HG02623 (cell line): ENCODE data around the gene BMP2K.
"Not testable (repeated sequence)": the region's sequence is repeated elsewhere in the genome, so short reads cannot be mapped to it uniquely, and the experiment has no call there.

Experiments
- ATAC-seq: cut with Tn5 transposase; IDR thresholded peaks from one replicate; pipeline ENCODE4 v1.9.1; 2021; ENCODE audit warnings: moderate library complexity; ENCODE audit not compliant: unreplicated experiment

Gene BMP2K

DNA sequence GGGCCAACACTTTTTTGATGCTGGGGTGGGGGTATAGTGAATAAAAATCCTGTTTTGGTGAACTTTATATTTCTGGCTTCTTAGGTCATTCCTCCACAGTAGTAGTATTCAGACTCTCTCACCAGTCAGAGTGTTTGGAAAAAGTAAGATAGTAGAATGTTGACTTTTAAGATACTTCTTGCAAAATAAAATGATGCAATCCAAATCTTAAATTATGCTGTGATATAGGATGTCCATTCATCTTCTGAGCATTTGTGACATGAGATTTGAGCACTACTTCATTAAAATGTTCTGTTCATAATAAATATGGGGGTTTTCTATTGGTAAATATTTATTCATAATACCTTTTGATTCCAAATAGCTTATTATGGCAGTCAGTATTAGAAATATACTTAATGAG, 70.1 kb downstream of the BMP2K start:
- no peak for ATAC-seq

DNA sequence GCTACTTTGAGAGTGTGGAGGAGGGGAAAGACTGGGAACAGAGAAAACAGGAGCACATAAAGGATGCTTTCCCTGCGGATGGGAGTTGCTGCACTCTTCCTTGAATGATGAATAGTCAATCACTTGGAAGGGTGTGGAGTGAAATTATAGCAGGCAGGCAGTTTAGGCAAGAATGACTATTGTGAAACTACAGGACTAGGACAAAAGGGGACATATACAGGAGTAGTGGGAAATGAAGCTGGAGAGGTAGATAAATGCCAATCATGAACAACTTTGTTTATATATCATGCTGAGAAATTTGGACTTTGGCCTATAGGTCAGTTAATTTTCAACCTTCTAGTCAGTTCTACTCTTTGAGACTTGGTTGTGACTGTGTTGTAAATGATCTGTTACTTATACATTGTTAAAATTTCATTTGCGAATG, 86.2 kb downstream of the BMP2K start:
- ATAC-seq, result no peak

DNA sequence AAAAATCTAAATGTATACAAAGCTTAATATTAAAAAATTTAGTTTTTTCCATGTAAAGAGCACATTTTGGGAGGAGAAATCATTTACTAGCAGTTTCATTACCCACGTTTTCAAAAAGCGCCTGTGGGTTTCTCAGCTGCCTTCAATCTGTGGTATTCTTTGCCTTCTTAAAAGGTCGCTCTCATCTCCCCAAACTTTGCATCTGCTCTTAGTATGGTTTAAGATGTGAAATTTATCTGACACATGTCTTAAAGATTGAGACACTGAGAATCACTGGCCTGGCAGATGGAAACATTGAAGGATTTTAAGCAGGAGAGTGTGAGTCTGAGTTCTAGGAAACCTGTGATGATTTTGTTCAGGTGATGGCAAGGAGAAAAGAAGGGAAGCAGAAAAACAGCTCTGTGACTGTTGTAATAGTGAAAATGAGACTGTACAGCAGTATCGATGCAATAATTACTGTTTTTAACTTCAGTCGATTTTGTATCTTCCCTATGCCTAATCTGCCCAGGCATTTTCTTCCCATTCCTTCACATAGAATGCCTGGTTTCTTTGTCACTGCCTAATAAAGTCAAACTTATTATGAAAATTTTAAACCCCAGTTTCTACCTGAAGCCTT, 87.2 kb downstream of the BMP2K start:
- peak; percentile 44 for ATAC-seq

- ATAC-seq, result no peak
Measured at GRCh38 chr4:78863991-78864390, 87.8 kb downstream of the BMP2K start.

- no peak for ATAC-seq
Measured at GRCh38 chr4:78864405-78865024, 88.4 kb downstream of the BMP2K start.

DNA sequence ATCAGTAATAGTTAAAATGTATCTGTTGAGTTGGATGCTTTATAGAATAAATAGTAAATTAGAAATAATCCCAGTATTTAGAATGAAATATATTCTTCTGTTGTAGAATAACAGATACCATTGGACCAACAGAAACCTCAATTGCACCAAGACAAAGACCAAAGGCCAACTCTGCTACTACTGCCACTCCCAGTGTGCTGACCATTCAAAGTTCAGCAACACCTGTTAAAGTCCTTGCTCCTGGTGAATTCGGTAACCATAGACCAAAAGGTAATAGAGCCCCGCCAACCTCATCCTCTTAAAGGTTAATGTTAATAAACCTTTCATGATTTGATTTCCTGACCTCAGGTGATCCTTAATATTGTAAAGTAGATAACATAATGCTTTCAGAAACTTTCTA, 89.3 kb downstream of the BMP2K start:
- ATAC-seq, result no peak

GRCh38 chr4:78868712-78869111, 92.6 kb downstream of the BMP2K start:
- ATAC-seq, result not testable (repeated sequence)

- ATAC-seq, result no peak
Measured at GRCh38 chr4:78870056-78870455, 93.9 kb downstream of the BMP2K start.

DNA sequence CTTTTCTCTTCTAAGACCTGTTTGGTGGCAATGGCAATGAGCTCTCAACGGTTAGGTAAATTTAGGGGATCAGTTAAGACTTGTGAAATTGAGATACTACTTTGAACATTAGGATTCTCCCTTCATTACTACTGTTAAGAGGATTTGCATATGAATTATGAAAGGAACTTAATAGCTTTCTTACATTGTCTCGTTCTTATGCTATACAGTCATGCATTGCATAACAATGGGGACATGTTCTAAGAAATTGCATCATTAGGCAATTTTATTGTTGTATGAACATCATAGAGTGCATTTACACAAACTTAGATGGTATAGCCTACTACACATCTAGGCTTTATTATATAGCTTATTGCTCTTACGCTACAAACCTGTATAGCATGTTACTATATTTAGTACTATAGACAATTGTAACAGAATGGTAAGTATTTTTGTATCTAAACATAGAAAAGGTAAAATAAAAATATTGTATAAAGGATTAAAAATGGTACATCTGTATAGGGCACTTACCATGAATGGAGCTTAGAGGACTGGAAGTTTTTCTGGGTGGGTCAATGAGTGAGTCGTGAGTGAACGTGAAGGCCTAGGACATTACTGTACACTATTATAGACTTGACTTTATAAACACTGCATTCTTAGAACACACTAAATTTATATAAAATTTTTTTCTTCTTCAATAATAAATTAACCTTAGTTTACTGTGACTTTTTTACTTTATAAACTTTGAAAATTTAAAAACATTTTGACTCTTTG, 100.6 kb downstream of the BMP2K start:
- ATAC-seq, result no peak

DNA sequence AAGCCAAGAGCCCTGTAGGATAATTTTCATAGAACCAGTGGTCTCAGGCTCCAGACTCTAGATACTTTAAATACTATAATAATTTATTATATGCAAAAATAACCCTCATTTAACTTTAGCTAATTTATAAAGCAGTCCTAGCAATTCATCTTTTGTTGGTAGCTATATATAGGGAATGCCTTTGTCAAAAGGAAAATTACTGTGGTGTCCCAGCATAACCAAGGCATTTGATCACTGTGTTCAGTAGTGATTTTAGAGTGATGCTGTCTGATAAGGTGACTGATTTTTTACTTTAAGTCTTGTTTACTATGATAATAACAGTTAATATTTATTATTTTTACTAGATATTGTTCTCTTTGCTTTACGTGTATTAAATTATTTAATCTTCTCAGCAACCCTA, 101.9 kb downstream of the BMP2K start:
- ATAC-seq, result no peak

- ATAC-seq, result no peak
Measured at GRCh38 chr4:78880874-78881492, 104.8 kb downstream of the BMP2K start.

- no peak for ATAC-seq
Measured at GRCh38 chr4:78885598-78885997, 109.4 kb downstream of the BMP2K start.

DNA sequence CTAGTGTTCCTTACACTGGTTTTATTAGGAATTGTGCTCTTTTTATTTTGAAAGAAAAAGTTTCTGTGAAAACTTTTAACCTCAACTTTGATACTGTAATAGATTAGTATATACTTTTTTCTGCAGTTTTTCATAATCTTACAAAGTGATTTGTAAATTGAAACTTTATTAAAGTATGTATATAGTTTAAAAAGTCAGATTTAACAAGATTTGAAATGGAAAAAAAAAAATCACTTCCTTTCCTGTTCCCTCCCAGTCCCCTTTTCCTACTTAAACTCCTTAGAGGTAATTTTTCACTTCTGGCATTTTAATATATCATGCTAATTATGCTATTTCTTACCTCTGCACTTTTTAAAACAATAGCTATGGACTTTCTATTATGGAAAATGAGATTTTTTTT, 113.8 kb downstream of the BMP2K start:
- ATAC-seq, result no peak

- ATAC-seq, result no peak
Measured at GRCh38 chr4:78899302-78899701, 123.2 kb downstream of the BMP2K start.

GRCh38 chr4:78901882-78902281, 125.7 kb downstream of the BMP2K start:
- no peak for ATAC-seq

GRCh38 chr4:78902298-78902697, 126.1 kb downstream of the BMP2K start:
- ATAC-seq, result no peak

DNA sequence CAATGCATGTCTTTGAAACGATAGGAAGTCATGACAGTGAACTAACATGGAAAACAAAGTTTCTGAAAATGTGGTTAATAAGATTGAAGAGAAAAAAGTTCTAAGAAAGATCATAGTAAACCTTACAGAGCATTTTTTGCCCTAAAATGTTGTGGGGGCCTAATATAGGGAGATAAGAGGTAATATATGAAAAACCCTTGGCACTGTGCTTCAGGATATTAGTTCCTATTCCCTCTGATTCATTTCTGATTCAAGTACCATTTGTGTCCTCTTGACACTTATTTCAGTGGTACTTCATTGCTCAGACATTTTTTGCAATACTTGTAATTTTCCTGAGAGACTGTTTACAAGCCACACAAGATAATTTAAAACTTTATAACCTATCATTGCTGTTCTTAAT, 128.0 kb downstream of the BMP2K start:
- no peak for ATAC-seq

DNA sequence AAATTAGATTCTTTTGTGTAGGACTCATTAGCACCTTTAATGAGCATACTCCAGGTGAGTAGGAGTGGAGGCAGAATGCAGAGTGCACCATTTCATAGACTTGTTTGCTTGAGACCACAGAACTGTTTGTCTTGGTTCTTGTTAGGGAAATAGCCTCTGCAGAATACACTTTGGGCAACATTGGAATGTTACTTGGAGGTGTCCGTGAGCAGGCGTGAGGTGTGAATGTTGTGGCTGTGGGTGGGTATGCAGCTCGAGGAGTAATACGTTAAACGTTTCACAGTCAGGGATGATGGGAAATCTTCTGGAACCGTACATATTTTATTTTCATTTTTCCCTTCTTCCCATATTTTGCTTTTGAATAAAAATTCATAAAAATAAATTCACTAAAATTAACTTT, 131.5 kb downstream of the BMP2K start:
- no peak for ATAC-seq

- not testable (repeated sequence) for ATAC-seq
Measured at GRCh38 chr4:78908974-78909373, 132.8 kb downstream of the BMP2K start.

GRCh38 chr4:78910612-78911011, 134.5 kb downstream of the BMP2K start:
- ATAC-seq, result no peak

- ATAC-seq, result no peak
Measured at GRCh38 chr4:78922207-78922606, 146.1 kb downstream of the BMP2K start.
